ENCODE results near the gene PROSER3.

GRCh38 chr19:35818445-35818844 is 60.5 kb downstream of the PROSER3 start:
- TF ChIP-seq TARDBP (IDR thresholded peaks at IDR 0.05) = no peak
- TF ChIP-seq FOXM1 (IDR thresholded peaks at IDR 0.05; ENCODE audit: borderline replicate concordance) = no peak
- TF ChIP-seq HDGF (IDR thresholded peaks at IDR 0.05; ENCODE audit: borderline replicate concordance) = no peak
- no peak for TF ChIP-seq SUZ12 (IDR thresholded peaks at IDR 0.05)
- no peak for TF ChIP-seq BHLHE40 (IDR thresholded peaks at IDR 0.05; ENCODE audit: borderline replicate concordance)
- no peak for TF ChIP-seq L3MBTL2 (conservative IDR thresholded peaks at IDR 0.05)
- TF ChIP-seq ELF4 (IDR thresholded peaks at IDR 0.05) = no peak
- TF ChIP-seq NFRKB (IDR thresholded peaks at IDR 0.05) = no peak
